ENCODE data around the gene SNX13. TPM values are rescaled to one million over a fixed set of nuclear protein-coding genes. Genes with fewer than 3 reads are reported as not detected.

SNX13 gene
- 23.3 TPM for polyA plus RNA-seq (2013, experiment 1 of 2)
- polyA plus RNA-seq (2013, experiment 2 of 2), result 24.6 TPM

GRCh38 chr7:17940302-17940883 is at the start of gene SNX13:
Gene SNX13 (minus strand): TSS chr7:17940494. CDS start chr7:17940295, 199 bp downstream.
- no peaks in the 10 kb centered on the region for H3K9me3 ChIP-seq (ENCODE audit: control insufficient read depth, low read length)
- peak within 1 kb of the TSS; percentile 84 to 100 for H3K4me3 ChIP-seq (ENCODE audit: insufficient read depth in 1 of 2, low read depth in 1 of 2, low read length in 2 of 2)
- peak within 1 kb of the TSS; percentile 74 for H3K4me2 ChIP-seq (ENCODE audit: low read length, poor library complexity, severe bottlenecking)
- WGBS, result under 1% methylated on average over 64 of the region's 66 CpGs
- peak within 1 kb of the TSS; percentile 81 for H4K91ac ChIP-seq (ENCODE audit: low read length)
- H3K4me1 ChIP-seq (ENCODE audit: control insufficient read depth, insufficient read depth, low read depth, low read length), result no peaks in the 10 kb centered on the region
- peak within 1 kb of the TSS in 1 of 2 experiments; percentile 7 for H2BK12ac ChIP-seq (ENCODE audit: low read length in 2 of 2)
- H3K79me1 ChIP-seq (replicated peaks; ENCODE audit: low read length, poor library complexity, severe bottlenecking), result peaks cover 7% of the 10 kb centered on the region
- peak within 1 kb of the TSS; percentile 39 for H2BK120ac ChIP-seq (ENCODE audit: low read depth, low read length)
- H3K27ac ChIP-seq (ENCODE audit: low read length, poor library complexity, severe bottlenecking), result peak within 1 kb of the TSS; percentile 71
- peak within 1 kb of the TSS; percentile 10 to 95 for H3K4ac ChIP-seq (ENCODE audit: low read depth in 1 of 2, low read length in 2 of 2)
- peak within 1 kb of the TSS; percentile 99 for H3K9ac ChIP-seq (ENCODE audit: low read length)
- no peak within 1 kb of the TSS for H2BK15ac ChIP-seq (ENCODE audit: low read depth, poor library complexity, severe bottlenecking)
- no peaks in the 10 kb centered on the region for H3K27me3 ChIP-seq (ENCODE audit: control insufficient read depth in 1 of 2, insufficient read depth in 1 of 2, low read length in 2 of 2)
- H3K36me3 ChIP-seq (ENCODE audit: control insufficient read depth in 1 of 2, insufficient read depth in 2 of 2, low read depth in 1 of 2, low read length in 2 of 2), result no peaks in the 10 kb centered on the region
- no peak within 1 kb of the TSS for H2BK5ac ChIP-seq (ENCODE audit: low read depth, low read length, poor library complexity, severe bottlenecking)
- DNase-seq, result peak; percentile 95
- H3K14ac ChIP-seq (ENCODE audit: low read length in 2 of 2), result peak within 1 kb of the TSS in 1 of 2 experiments; percentile 95
- H3K18ac ChIP-seq (ENCODE audit: low read depth in 1 of 2, low read length in 2 of 2), result peak within 1 kb of the TSS; percentile 72 to 79
- peak within 1 kb of the TSS; percentile 80 for H2AFZ ChIP-seq (ENCODE audit: low read depth, low read length)
- no peak within 1 kb of the TSS for H2AK5ac ChIP-seq (ENCODE audit: low read length, severe bottlenecking)
- H4K8ac ChIP-seq (ENCODE audit: low read length), result peak within 1 kb of the TSS; percentile 76
- H3K23ac ChIP-seq (ENCODE audit: low read length in 2 of 2), result peak within 1 kb of the TSS in 1 of 2 experiments; percentile 0

- Histone ChIP-seq H4K91ac (ENCODE audit: low read length) (no peak overlapping the region), H3K27ac (ENCODE audit: low read length, poor library complexity, severe bottlenecking) (no peak overlapping the region), H3K23ac (ENCODE audit: low read length in 2 of 2) (no peak overlapping the region), H4K8ac (ENCODE audit: low read length) (no peak overlapping the region), H2BK12ac (ENCODE audit: low read length in 2 of 2) (no peak overlapping the region), H3K4me1 (ENCODE audit: control insufficient read depth, insufficient read depth, low read depth, low read length) (no peaks in the 10 kb centered on the region), H2AFZ (ENCODE audit: low read depth, low read length) (no peak overlapping the region), H3K4me2 (ENCODE audit: low read length, poor library complexity, severe bottlenecking) (no peak overlapping the region), H3K9me3 (ENCODE audit: control insufficient read depth, low read length) (no peaks in the 10 kb centered on the region), H3K18ac (ENCODE audit: low read depth in 1 of 2, low read length in 2 of 2) (peak overlapping the region in 1 of 2 experiments; percentile 62), H3K14ac (ENCODE audit: low read length in 2 of 2) (no peak overlapping the region), H3K36me3 (ENCODE audit: control insufficient read depth in 1 of 2, insufficient read depth in 2 of 2, low read depth in 1 of 2, low read length in 2 of 2) (no peaks in the 10 kb centered on the region), H3K27me3 (ENCODE audit: control insufficient read depth in 1 of 2, insufficient read depth in 1 of 2, low read length in 2 of 2) (no peaks in the 10 kb centered on the region), H2BK5ac (ENCODE audit: low read depth, low read length, poor library complexity, severe bottlenecking) (no peak overlapping the region), H2BK120ac (ENCODE audit: low read depth, low read length) (no peak overlapping the region), H3K4me3 (ENCODE audit: insufficient read depth in 1 of 2, low read depth in 1 of 2, low read length in 2 of 2) (no peak overlapping the region), H3K9ac (ENCODE audit: low read length) (no peak overlapping the region), H3K79me1 (replicated peaks; ENCODE audit: low read length, poor library complexity, severe bottlenecking) (no peaks in the 10 kb centered on the region), H2BK15ac (ENCODE audit: low read depth, poor library complexity, severe bottlenecking) (no peak overlapping the region), H3K4ac (ENCODE audit: low read depth in 1 of 2, low read length in 2 of 2) (no peak overlapping the region), H2AK5ac (ENCODE audit: low read length, severe bottlenecking) (no peak overlapping the region)
- peak; percentile 61 for DNase-seq
- 74% methylated on average over 5 of the region's 5 CpGs for WGBS
Observed at GRCh38 chr7:17989546-17989945, 49.3 kb upstream of the SNX13 start.

GRCh38 chr7:17988858-17989257 is 48.6 kb upstream of the SNX13 start:
- no peak for DNase-seq
- peak overlapping the region; percentile 19 for H4K8ac ChIP-seq (ENCODE audit: low read length)
- no peak overlapping the region for H2BK5ac ChIP-seq (ENCODE audit: low read depth, low read length, poor library complexity, severe bottlenecking)
- peak overlapping the region; percentile 74 for H2BK15ac ChIP-seq (ENCODE audit: low read depth, poor library complexity, severe bottlenecking)
- H2BK12ac ChIP-seq (ENCODE audit: low read length in 2 of 2), result peak overlapping the region; percentile 92 to 96
- no peak overlapping the region for H3K14ac ChIP-seq (ENCODE audit: low read length in 2 of 2)
- 98% methylated on average over 6 of the region's 6 CpGs for WGBS
- no peak overlapping the region for H3K18ac ChIP-seq (ENCODE audit: low read depth in 1 of 2, low read length in 2 of 2)
- H4K91ac ChIP-seq (ENCODE audit: low read length), result no peak overlapping the region
- no peak overlapping the region for H3K4me2 ChIP-seq (ENCODE audit: low read length, poor library complexity, severe bottlenecking)
- no peak overlapping the region for H3K23ac ChIP-seq (ENCODE audit: low read length in 2 of 2)
- H2AK5ac ChIP-seq (ENCODE audit: low read length, severe bottlenecking), result no peak overlapping the region
- no peaks in the 10 kb centered on the region for H3K9me3 ChIP-seq (ENCODE audit: control insufficient read depth, low read length)
- H3K36me3 ChIP-seq (ENCODE audit: control insufficient read depth in 1 of 2, insufficient read depth in 2 of 2, low read depth in 1 of 2, low read length in 2 of 2), result no peaks in the 10 kb centered on the region
- H2AFZ ChIP-seq (ENCODE audit: low read depth, low read length), result no peak overlapping the region
- H3K4me1 ChIP-seq (ENCODE audit: control insufficient read depth, insufficient read depth, low read depth, low read length), result no peaks in the 10 kb centered on the region
- H3K27me3 ChIP-seq (ENCODE audit: control insufficient read depth in 1 of 2, insufficient read depth in 1 of 2, low read length in 2 of 2), result no peaks in the 10 kb centered on the region
- no peak overlapping the region for H3K27ac ChIP-seq (ENCODE audit: low read length, poor library complexity, severe bottlenecking)
- no peak overlapping the region for H3K4ac ChIP-seq (ENCODE audit: low read depth in 1 of 2, low read length in 2 of 2)
- H3K4me3 ChIP-seq (ENCODE audit: insufficient read depth in 1 of 2, low read depth in 1 of 2, low read length in 2 of 2), result no peak overlapping the region
- H3K79me1 ChIP-seq (replicated peaks; ENCODE audit: low read length, poor library complexity, severe bottlenecking), result no peaks in the 10 kb centered on the region
- H3K9ac ChIP-seq (ENCODE audit: low read length), result no peak overlapping the region
- H2BK120ac ChIP-seq (ENCODE audit: low read depth, low read length), result no peak overlapping the region

GRCh38 chr7:17988141-17988540 is 47.8 kb upstream of the SNX13 start:
- H2AK5ac ChIP-seq (ENCODE audit: low read length, severe bottlenecking), result no peak overlapping the region
- H3K79me1 ChIP-seq (replicated peaks; ENCODE audit: low read length, poor library complexity, severe bottlenecking), result no peaks in the 10 kb centered on the region
- no peak overlapping the region for H3K4me3 ChIP-seq (ENCODE audit: insufficient read depth in 1 of 2, low read depth in 1 of 2, low read length in 2 of 2)
- DNase-seq, result peak; percentile 48
- no peaks in the 10 kb centered on the region for H3K4me1 ChIP-seq (ENCODE audit: control insufficient read depth, insufficient read depth, low read depth, low read length)
- H3K14ac ChIP-seq (ENCODE audit: low read length in 2 of 2), result no peak overlapping the region
- no peak overlapping the region for H4K91ac ChIP-seq (ENCODE audit: low read length)
- H3K9ac ChIP-seq (ENCODE audit: low read length), result no peak overlapping the region
- no peaks in the 10 kb centered on the region for H3K27me3 ChIP-seq (ENCODE audit: control insufficient read depth in 1 of 2, insufficient read depth in 1 of 2, low read length in 2 of 2)
- 56% methylated on average over 6 of the region's 6 CpGs for WGBS
- no peaks in the 10 kb centered on the region for H3K9me3 ChIP-seq (ENCODE audit: control insufficient read depth, low read length)
- no peak overlapping the region for H3K4me2 ChIP-seq (ENCODE audit: low read length, poor library complexity, severe bottlenecking)
- no peaks in the 10 kb centered on the region for H3K36me3 ChIP-seq (ENCODE audit: control insufficient read depth in 1 of 2, insufficient read depth in 2 of 2, low read depth in 1 of 2, low read length in 2 of 2)
- H3K18ac ChIP-seq (ENCODE audit: low read depth in 1 of 2, low read length in 2 of 2), result peak overlapping the region in 1 of 2 experiments; percentile 15
- H3K27ac ChIP-seq (ENCODE audit: low read length, poor library complexity, severe bottlenecking), result no peak overlapping the region
- peak overlapping the region; percentile 37 to 49 for H2BK12ac ChIP-seq (ENCODE audit: low read length in 2 of 2)
- H3K23ac ChIP-seq (ENCODE audit: low read length in 2 of 2), result no peak overlapping the region
- H2BK5ac ChIP-seq (ENCODE audit: low read depth, low read length, poor library complexity, severe bottlenecking), result no peak overlapping the region
- no peak overlapping the region for H2BK15ac ChIP-seq (ENCODE audit: low read depth, poor library complexity, severe bottlenecking)
- H2AFZ ChIP-seq (ENCODE audit: low read depth, low read length), result no peak overlapping the region
- H3K4ac ChIP-seq (ENCODE audit: low read depth in 1 of 2, low read length in 2 of 2), result no peak overlapping the region
- no peak overlapping the region for H2BK120ac ChIP-seq (ENCODE audit: low read depth, low read length)
- peak overlapping the region; percentile 65 for H4K8ac ChIP-seq (ENCODE audit: low read length)
